DMS79 (cell line): Measurements from ENCODE around the gene KDELR1.

Source experiments
- DNase-seq: peaks from one replicate; lab custom pipeline; 2025; lab: John Stamatoyannopoulos, UW

Gene KDELR1

GRCh38 chr19:48342414-48342738 lies 49.0 kb downstream of the KDELR1 start:
- DNase-seq, result no peak

- no peak for DNase-seq
Measured at GRCh38 chr19:48341515-48342413, 49.6 kb downstream of the KDELR1 start.

- peak; percentile 96 for DNase-seq
Measured at GRCh38 chr19:48340995-48341394, 50.4 kb downstream of the KDELR1 start.

GRCh38 chr19:48338802-48339503 lies 52.4 kb downstream of the KDELR1 start:
- DNase-seq, result no peak

GRCh38 chr19:48338253-48338755 lies 53.0 kb downstream of the KDELR1 start:
- DNase-seq, result no peak

- DNase-seq, result peak; percentile 84
Measured at GRCh38 chr19:48333467-48334384, 57.6 kb downstream of the KDELR1 start.

GRCh38 chr19:48332662-48333466 lies 58.5 kb downstream of the KDELR1 start:
- peak; percentile 99 for DNase-seq
